IPS DF 6.9 (cell line): ENCODE results near the gene KRTAP4-8.

Source experiments
- DNase-seq: peaks from one replicate; pipeline ENCODE4 v3.0.0-alpha.2; 2013; ENCODE audit warnings: low read depth, low spot score
- H3K27ac ChIP-seq: one replicate; pipeline ENCODE4 v1.5.1; 2013; ENCODE audit warnings: low read length, control low read depth
- H3K27me3 ChIP-seq: 2 replicates; pipeline ENCODE4 v1.6.1; 2013; ENCODE audit warnings: mild to moderate bottlenecking, low read length; ENCODE audit not compliant: control insufficient read depth, insufficient read depth
- H3K36me3 ChIP-seq: 2 replicates; pipeline ENCODE4 v1.6.1; 2013; ENCODE audit warnings: low read length; ENCODE audit not compliant: control insufficient read depth, insufficient read depth
- H3K4me1 ChIP-seq: 2 replicates; pipeline ENCODE4 v1.6.1; 2013; ENCODE audit warnings: low read length; ENCODE audit not compliant: control insufficient read depth, insufficient read depth
- H3K4me3 ChIP-seq: 2 replicates; pipeline ENCODE4 v1.5.1; 2013; ENCODE audit warnings: mild to moderate bottlenecking, low read length
- H3K9me3 ChIP-seq: 2 replicates; pipeline ENCODE4 v1.6.1; 2013; ENCODE audit warnings: low read length, inconsistent platforms; ENCODE audit not compliant: control insufficient read depth, insufficient read depth
- WGBS: extraction: QIAGEN DNeasy Blood & Tissue Kit; methylation state at CpG from one replicate; pipeline ENCODE4 v1.1.7; 2013; ENCODE audit warnings: mixed read lengths, missing lambda C conversion rate; ENCODE audit not compliant: insufficient read length, insufficient coverage; 5-methylcytosine and 5-hydroxymethylcytosine counted together

The KRTAP4-8 gene

GRCh38 chr17:41054025-41054424 lies 43.9 kb downstream of the KRTAP4-8 start:
- H3K4me3 ChIP-seq, result no peak overlapping the region
- DNase-seq, result no peak
- WGBS, result no CpG with 5 or more reads among the region's 4 CpGs
- no peaks in the 10 kb centered on the region for H3K36me3 ChIP-seq
- H3K4me1 ChIP-seq, result no peaks in the 10 kb centered on the region
- H3K27me3 ChIP-seq, result no peaks in the 10 kb centered on the region
- no peaks in the 10 kb centered on the region for H3K9me3 ChIP-seq
- H3K27ac ChIP-seq, result no peak overlapping the region

- H3K36me3 ChIP-seq, result no peaks in the 10 kb centered on the region
- H3K27me3 ChIP-seq, result no peaks in the 10 kb centered on the region
- no peak overlapping the region for H3K27ac ChIP-seq
- no peak for DNase-seq
- no peak overlapping the region for H3K4me3 ChIP-seq
- H3K9me3 ChIP-seq, result no peaks in the 10 kb centered on the region
- no peaks in the 10 kb centered on the region for H3K4me1 ChIP-seq
Observed at GRCh38 chr17:41052566-41052965, 45.4 kb downstream of the KRTAP4-8 start.

GRCh38 chr17:41049110-41049509 lies 48.8 kb downstream of the KRTAP4-8 start:
- Histone ChIP-seq H3K27ac (no peak overlapping the region), H3K4me1 (no peaks in the 10 kb centered on the region), H3K27me3 (no peaks in the 10 kb centered on the region), H3K9me3 (no peaks in the 10 kb centered on the region), H3K36me3 (no peaks in the 10 kb centered on the region), H3K4me3 (no peak overlapping the region)
- DNase-seq, result no peak
- no CpG with 5 or more reads among the region's 2 CpGs for WGBS

GRCh38 chr17:41048441-41048840 lies 49.5 kb downstream of the KRTAP4-8 start:
- Histone ChIP-seq H3K27ac (no peak overlapping the region), H3K4me1 (no peaks in the 10 kb centered on the region), H3K9me3 (no peaks in the 10 kb centered on the region), H3K4me3 (no peak overlapping the region), H3K27me3 (no peaks in the 10 kb centered on the region), H3K36me3 (no peaks in the 10 kb centered on the region)
- no CpG with 5 or more reads among the region's 7 CpGs for WGBS
- no peak for DNase-seq
